Testis (tissue), 3 donors: ENCODE results near the gene MAP2K3. TPM values are rescaled to one million over a fixed set of nuclear protein-coding genes. Genes with fewer than 3 reads are reported as not detected.

Experiments
- DNase-seq: peaks from one replicate; pipeline ENCODE4 v3.0.0-alpha.2; 2019
- H3K27ac ChIP-seq, 2 donors: fragments of 200-600 bp; sonication (generic); one replicate each; pipeline ENCODE4 v1.5.1; 2019
- H3K27me3 ChIP-seq: fragments of 200-600 bp; sonication (generic); one replicate; pipeline ENCODE4 v1.5.1; 2019
- H3K36me3 ChIP-seq: fragments of 200-600 bp; sonication (generic); one replicate; pipeline ENCODE4 v1.5.1; 2017; ENCODE audit warnings: low read depth; ENCODE audit errors: missing control alignments
- H3K4me1 ChIP-seq: fragments of 200-600 bp; sonication (generic); one replicate; pipeline ENCODE4 v1.5.1; 2019
- H3K4me3 ChIP-seq, 2 donors: fragments of 200-600 bp; sonication (generic); one replicate each; pipeline ENCODE4 v1.5.1; 2017 to 2019
- H3K9me3 ChIP-seq: fragments of 200-600 bp; sonication (generic); one replicate; pipeline ENCODE4 v1.5.1; 2017
- CTCF ChIP-seq, 3 experiments: fragments of 450-650 bp in 2 of 3; fragments of 200-600 bp in 1 of 3; sonication (generic) in 1 of 3; IDR thresholded peaks; one replicate each; pipeline ENCODE4 v1.5.1; 2016 to 2019; ENCODE audit warnings: antibody characterized with exemption in 3 of 3, mild to moderate bottlenecking in 2 of 3, moderate library complexity in 1 of 3
- POLR2A ChIP-seq: fragments of 450-650 bp; IDR thresholded peaks from one replicate; pipeline ENCODE4 v1.6.1; 2017; ENCODE audit warnings: antibody characterized with exemption, mild to moderate bottlenecking, moderate library complexity
- WGBS, 2 donors: methylation state at CpG; one replicate each; pipeline ENCODE4 v1.1.5; 2018; 5-methylcytosine and 5-hydroxymethylcytosine counted together
- intact Hi-C: fragments of 100-400 bp; cut with DNase I; formaldehyde crosslinking; loops from one replicate; pipeline ENCODE4 v1.15.1; 2023; ENCODE audit warnings: low total_unique reads
- polyA plus RNA-seq: library from polyadenylated mRNA; stranded (reverse); fragments of 350-450 nt; fragmentation: Illumina TruSeq; extraction: RNeasy Lipid Tissue Mini Kit (QIAGEN cat#74804); gene quantifications from one replicate; pipeline ENCODE4 v1.2.3, GENCODE V29; 2014; ENCODE audit warnings: low read depth, low replicate concordance; ENCODE audit not compliant: insufficient read depth
- total RNA-seq, 2 donors: library from RNA; depleted of rRNA; stranded (reverse); fragments of >200 nt; gene quantifications; one replicate each; pipeline ENCODE4 v1.2.3, GENCODE V29; 2016

MAP2K3 gene
- total and polyA plus RNA-seq, 3 donors from 2014 or later: 13.5 to 17.5 (median 15.4) TPM

GRCh38 chr17:21252289-21252795 is 32.2 kb upstream of the MAP2K3 start:
- Histone ChIP-seq H3K4me3 (peak overlapping the region; percentile 68 to 71), H3K27ac (peak overlapping the region; percentile 16 to 79), H3K36me3 (no peaks in the 10 kb centered on the region), H3K27me3 (no peaks in the 10 kb centered on the region), H3K4me1 (peaks cover 17% of the 10 kb centered on the region), H3K9me3 (no peaks in the 10 kb centered on the region)
- no peak for TF ChIP-seq POLR2A
- TF ChIP-seq CTCF (IDR thresholded peaks at IDR 0.05): no peak
- intact Hi-C loops: no loop called here
- DNase-seq: no peak
- 8 to 9% methylated on average over 9 to 12 of the region's 12 CpGs for WGBS, 2 donors

GRCh38 chr17:21252796-21253645 is 31.5 kb upstream of the MAP2K3 start, which contains the start of gene NATD1:
Gene NATD1, minus strand, starts transcription at chr17:21253410. Its CDS starts 146 bp downstream, at chr17:21253264.
- H3K4me3 ChIP-seq: peak within 1 kb of the TSS; percentile 68 to 71
- no peaks in the 10 kb centered on the region for H3K9me3 ChIP-seq
- no peaks in the 10 kb centered on the region for H3K27me3 ChIP-seq
- WGBS, 2 donors: 0% methylated on average over 25 to 55 of the region's 117 CpGs
- intact Hi-C loops: no loop called here
- TF ChIP-seq CTCF (IDR thresholded peaks at IDR 0.05): no peak
- TF ChIP-seq POLR2A: no peak
- H3K36me3 ChIP-seq: no peaks in the 10 kb centered on the region
- H3K4me1 ChIP-seq: peaks cover 17% of the 10 kb centered on the region
- peak within 1 kb of the TSS; percentile 62 to 79 for H3K27ac ChIP-seq
- DNase-seq: peak; percentile 96

GRCh38 chr17:21253646-21254441 is 30.7 kb upstream of the MAP2K3 start:
- H3K27me3 ChIP-seq: no peaks in the 10 kb centered on the region
- TF ChIP-seq POLR2A: no peak
- TF ChIP-seq CTCF (IDR thresholded peaks at IDR 0.05): no peak
- H3K27ac ChIP-seq: peak overlapping the region; percentile 62 to 79
- 33 to 34% methylated on average over 15 of the region's 15 CpGs for WGBS, 2 donors
- peak overlapping the region; percentile 59 to 68 for H3K4me3 ChIP-seq
- no peaks in the 10 kb centered on the region for H3K36me3 ChIP-seq
- H3K4me1 ChIP-seq: peaks cover 17% of the 10 kb centered on the region
- DNase-seq: no peak
- intact Hi-C loops: no loop called here
- no peaks in the 10 kb centered on the region for H3K9me3 ChIP-seq

- H3K27ac ChIP-seq: no peak overlapping the region
- no peaks in the 10 kb centered on the region for H3K36me3 ChIP-seq
- WGBS, 2 donors: 90 to 93% methylated on average over 7 of the region's 7 CpGs
- no peak overlapping the region for H3K4me3 ChIP-seq
- no peak for TF ChIP-seq CTCF (IDR thresholded peaks at IDR 0.05)
- TF ChIP-seq POLR2A: no peak
- intact Hi-C loops: no loop called here
- H3K9me3 ChIP-seq: no peaks in the 10 kb centered on the region
- no peaks in the 10 kb centered on the region for H3K4me1 ChIP-seq
- DNase-seq: no peak
- no peaks in the 10 kb centered on the region for H3K27me3 ChIP-seq
Measured at GRCh38 chr17:21258593-21258992, 25.9 kb upstream of the MAP2K3 start.
